ENCODE measurements around the gene MSLN.

DNA sequence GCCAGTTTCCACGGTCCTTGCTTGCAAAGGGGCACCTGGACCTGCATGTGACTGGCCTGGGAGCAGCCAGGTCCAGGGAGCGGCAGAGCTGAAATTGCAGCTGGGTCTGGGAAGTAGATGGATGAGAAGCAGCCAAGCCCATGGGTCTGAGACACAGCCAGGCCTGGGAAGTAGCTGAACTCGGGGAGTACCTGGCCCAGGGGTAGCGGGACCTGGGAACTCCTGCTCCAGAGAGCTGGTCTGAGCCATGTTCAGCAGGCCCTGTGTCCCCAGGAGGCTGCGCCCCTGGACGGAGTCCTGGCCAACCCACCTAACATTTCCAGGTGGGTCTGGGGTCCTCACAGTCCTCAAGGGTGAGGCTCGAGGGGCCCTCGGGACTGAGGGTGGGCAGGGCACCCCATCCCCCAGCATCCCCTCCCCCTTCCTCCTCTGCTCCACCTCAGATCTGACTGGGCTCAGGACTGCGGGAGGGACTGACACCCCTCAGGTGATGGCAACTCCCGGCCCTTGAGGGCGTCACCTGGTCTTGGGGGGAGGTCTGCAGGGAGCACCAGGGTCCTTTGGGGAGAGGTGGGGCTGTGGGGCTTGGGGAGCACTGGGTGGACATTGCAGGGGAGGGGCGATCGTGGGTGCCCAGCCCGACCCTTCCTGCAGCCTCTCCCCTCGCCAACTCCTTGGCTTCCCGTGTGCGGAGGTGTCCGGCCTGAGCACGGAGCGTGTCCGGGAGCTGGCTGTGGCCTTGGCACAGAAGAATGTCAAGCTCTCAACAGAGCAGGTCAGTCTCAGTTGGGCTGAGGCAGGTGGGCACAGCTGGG, 3.0 kb downstream of the MSLN start:
- no peak for TF ChIP-seq POLR2A (IDR thresholded peaks at IDR 0.05; ENCODE audit: low read length)
- no peak for TF ChIP-seq CTCF (IDR thresholded peaks at IDR 0.05)
- no peak for TF ChIP-seq CEBPB (IDR thresholded peaks at IDR 0.05)
- no peak for TF ChIP-seq RCOR1 (IDR thresholded peaks at IDR 0.05; ENCODE audit: low read depth, low read length)
- TF ChIP-seq, protein P1, sequence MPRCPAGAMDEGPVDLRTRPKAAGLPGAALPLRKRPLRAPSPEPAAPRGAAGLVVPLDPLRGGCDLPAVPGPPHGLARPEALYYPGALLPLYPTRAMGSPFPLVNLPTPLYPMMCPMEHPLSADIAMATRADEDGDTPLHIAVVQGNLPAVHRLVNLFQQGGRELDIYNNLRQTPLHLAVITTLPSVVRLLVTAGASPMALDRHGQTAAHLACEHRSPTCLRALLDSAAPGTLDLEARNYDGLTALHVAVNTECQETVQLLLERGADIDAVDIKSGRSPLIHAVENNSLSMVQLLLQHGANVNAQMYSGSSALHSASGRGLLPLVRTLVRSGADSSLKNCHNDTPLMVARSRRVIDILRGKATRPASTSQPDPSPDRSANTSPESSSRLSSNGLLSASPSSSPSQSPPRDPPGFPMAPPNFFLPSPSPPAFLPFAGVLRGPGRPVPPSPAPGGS (IDR thresholded peaks at IDR 0.05) = no peak
- no peak for TF ChIP-seq RNF2 (IDR thresholded peaks at IDR 0.05; ENCODE audit: borderline replicate concordance, low read depth)
- no peak for TF ChIP-seq RAD21 (conservative IDR thresholded peaks at IDR 0.05 in 1 of 2, IDR thresholded peaks at IDR 0.05 in 1 of 2)
- no peak for TF ChIP-seq MYC (IDR thresholded peaks at IDR 0.05; ENCODE audit: borderline replicate concordance, low read length)
- TF ChIP-seq MAX (IDR thresholded peaks at IDR 0.05) = no peak
- no peak for TF ChIP-seq E2F6 (IDR thresholded peaks at IDR 0.05; ENCODE audit: borderline replicate concordance, low read depth)
- TF ChIP-seq TP53 (CRISPR knock-in tag; IDR thresholded peaks at IDR 0.05) = no peak
